BLaER1 treated with 17β-estradiol and CSF1 and Interleukin-3, amounts not matched to agents 10 nM and 100 nM (cell line): Measurements from ENCODE around the gene AFF3.

Experiments used
- H3K27ac ChIP-seq, 11 experiments: shearing (Covaris generic); formaldehyde crosslinking; 2 replicates each; pipeline ENCODE4 v1.8.1; 2022
- H3K27me3 ChIP-seq, 11 experiments: shearing (Covaris generic); formaldehyde crosslinking; 2 replicates each; pipeline ENCODE4 v1.8.1; 2022
- H3K36me3 ChIP-seq, 11 experiments: shearing (Covaris generic); formaldehyde crosslinking; 2 replicates each; pipeline ENCODE4 v1.8.1; 2022
- H3K4me1 ChIP-seq, 10 experiments: shearing (Covaris generic); formaldehyde crosslinking; 2 replicates each; pipeline ENCODE4 v1.8.1; 2022
- H3K4me2 ChIP-seq, 11 experiments: shearing (Covaris generic); formaldehyde crosslinking; 2 replicates each; pipeline ENCODE4 v1.8.1; 2022
- H3K4me3 ChIP-seq, 10 experiments: shearing (Covaris generic); formaldehyde crosslinking; 2 replicates each; pipeline ENCODE4 v1.8.1; 2022
- H3K9ac ChIP-seq, 11 experiments: shearing (Covaris generic); formaldehyde crosslinking; 2 replicates each; pipeline ENCODE4 v1.8.1; 2022
- H3K9me3 ChIP-seq, 11 experiments: shearing (Covaris generic); formaldehyde crosslinking; replicated peaks in 1 of 11; 2 replicates each; pipeline ENCODE4 v1.8.1; 2022
- H4K20me1 ChIP-seq, 11 experiments: shearing (Covaris generic); formaldehyde crosslinking; 2 replicates each; pipeline ENCODE4 v1.8.1; 2022
- Cebpa-rat ChIP-seq, 11 experiments: shearing (Covaris generic); IDR thresholded peaks; 2 replicates each; pipeline ENCODE4 v1.8.1; 2022

Gene AFF3

GRCh38 chr2:99652862-99653261 lies 489.5 kb downstream of the AFF3 start:
- H3K4me3 ChIP-seq: no peak overlapping the region
- no peak overlapping the region for H3K27ac ChIP-seq
- H3K27me3 ChIP-seq: no peaks in the 10 kb centered on the region
- H3K4me1 ChIP-seq: peaks cover 5 to 36% (median 14%) of the 10 kb centered on the region in 10 experiments; a peak in 19 of 20 replicates
- no peak overlapping the region for H3K9ac ChIP-seq
- no peaks in the 10 kb centered on the region for H4K20me1 ChIP-seq
- no peaks in the 10 kb centered on the region; a peak in 1 of 22 replicates for H3K9me3 ChIP-seq
- no peak for TF ChIP-seq Cebpa-rat (IDR thresholded peaks at IDR 0.05)
- peaks cover 0 to 20% (median 0%) of the 10 kb centered on the region in 11 experiments; a peak in 2 of 22 replicates for H3K36me3 ChIP-seq
- peak overlapping the region in 6 of 11 experiments; percentile 31 to 76 (median 66); a peak in 9 of 22 replicates for H3K4me2 ChIP-seq

- Histone ChIP-seq H3K9ac (peak overlapping the region in 1 of 11 experiments; percentile 19; a peak in 1 of 22 replicates), H4K20me1 (no peaks in the 10 kb centered on the region), H3K27ac (no peak overlapping the region), H3K4me3 (no peak overlapping the region), H3K36me3 (peaks cover 0 to 22% (median 3%) of the 10 kb centered on the region in 11 experiments; a peak in 6 of 22 replicates), H3K4me1 (peaks cover 5 to 37% (median 14%) of the 10 kb centered on the region in 10 experiments; a peak in 19 of 20 replicates), H3K4me2 (peak overlapping the region in 9 of 11 experiments; percentile 21 to 76 (median 65); a peak in 16 of 22 replicates), H3K27me3 (no peaks in the 10 kb centered on the region), H3K9me3 (peaks cover 0 to 5% (median 3%) of the 10 kb centered on the region in 11 experiments; a peak in 8 of 22 replicates)
- TF ChIP-seq Cebpa-rat (IDR thresholded peaks at IDR 0.05): no peak
These were observed 490.3 kb downstream of the AFF3 start for GRCh38 chr2:99651930-99652670.

GRCh38 chr2:99648906-99649789 lies 493.2 kb downstream of the AFF3 start:
- no peaks in the 10 kb centered on the region for H3K27me3 ChIP-seq
- H3K9me3 ChIP-seq: peaks cover 0 to 6% (median 5%) of the 10 kb centered on the region in 11 experiments; a peak in 8 of 22 replicates
- H3K4me2 ChIP-seq: 0 out of 22 replicates have a peak overlapping the region, but pooled peaks of 3 of the 11 experiments have one; percentile 4 to 55 (median 36)
- no peak overlapping the region for H3K9ac ChIP-seq
- TF ChIP-seq Cebpa-rat (IDR thresholded peaks at IDR 0.05): no peak
- H3K4me3 ChIP-seq: no peak overlapping the region
- H3K27ac ChIP-seq: no peak overlapping the region
- no peaks in the 10 kb centered on the region for H4K20me1 ChIP-seq
- H3K4me1 ChIP-seq: peaks cover 5 to 37% (median 14%) of the 10 kb centered on the region in 10 experiments; a peak in 19 of 20 replicates
- H3K36me3 ChIP-seq: peaks cover 0 to 32% (median 5%) of the 10 kb centered on the region in 11 experiments; a peak in 7 of 22 replicates

GRCh38 chr2:99648178-99648844 lies 494.1 kb downstream of the AFF3 start:
- H4K20me1 ChIP-seq: no peaks in the 10 kb centered on the region
- H3K27me3 ChIP-seq: no peaks in the 10 kb centered on the region
- peaks cover 5 to 37% (median 14%) of the 10 kb centered on the region in 10 experiments; a peak in 19 of 20 replicates for H3K4me1 ChIP-seq
- no peak for TF ChIP-seq Cebpa-rat (IDR thresholded peaks at IDR 0.05)
- H3K4me3 ChIP-seq: no peak overlapping the region
- H3K27ac ChIP-seq: peak overlapping the region in 1 of 11 experiments; percentile 18; a peak in 1 of 22 replicates
- H3K36me3 ChIP-seq: peaks cover 0 to 29% (median 5%) of the 10 kb centered on the region in 11 experiments; a peak in 7 of 22 replicates
- peaks cover 0 to 6% (median 5%) of the 10 kb centered on the region in 11 experiments; a peak in 7 of 22 replicates for H3K9me3 ChIP-seq
- no peak overlapping the region for H3K9ac ChIP-seq
- peak overlapping the region in 3 of 11 experiments; percentile 4 to 55 (median 36); a peak in 3 of 22 replicates for H3K4me2 ChIP-seq

- no peak overlapping the region for H3K9ac ChIP-seq
- peaks cover 0 to 15% (median 0%) of the 10 kb centered on the region in 10 experiments; a peak in 7 of 20 replicates for H3K4me1 ChIP-seq
- no peaks in the 10 kb centered on the region for H4K20me1 ChIP-seq
- H3K27me3 ChIP-seq: no peaks in the 10 kb centered on the region
- peaks cover 0 to 6% (median 5%) of the 10 kb centered on the region in 11 experiments; a peak in 7 of 22 replicates for H3K9me3 ChIP-seq
- no peak overlapping the region for H3K27ac ChIP-seq
- H3K4me2 ChIP-seq: no peak overlapping the region
- no peak for TF ChIP-seq Cebpa-rat (IDR thresholded peaks at IDR 0.05)
- H3K36me3 ChIP-seq: peaks cover 0 to 28% (median 5%) of the 10 kb centered on the region in 11 experiments; a peak in 7 of 22 replicates
- H3K4me3 ChIP-seq: no peak overlapping the region
These were observed 496.4 kb downstream of the AFF3 start for GRCh38 chr2:99645960-99646359.

GRCh38 chr2:99644419-99644787 lies 498.0 kb downstream of the AFF3 start:
- Histone ChIP-seq H4K20me1 (no peaks in the 10 kb centered on the region), H3K9ac (no peak overlapping the region), H3K4me1 (peaks cover 5 to 15% (median 9%) of the 10 kb centered on the region in 10 experiments; a peak in 19 of 20 replicates), H3K4me2 (no peak overlapping the region), H3K27ac (no peak overlapping the region), H3K4me3 (no peak overlapping the region), H3K9me3 (peaks cover 0 to 6% (median 5%) of the 10 kb centered on the region in 11 experiments; a peak in 7 of 22 replicates), H3K27me3 (no peaks in the 10 kb centered on the region), H3K36me3 (peaks cover 0 to 28% (median 5%) of the 10 kb centered on the region in 11 experiments; a peak in 7 of 22 replicates)
- no peak for TF ChIP-seq Cebpa-rat (IDR thresholded peaks at IDR 0.05)

- Histone ChIP-seq H3K36me3 (peaks cover 0 to 26% (median 5%) of the 10 kb centered on the region in 11 experiments; a peak in 7 of 22 replicates), H3K4me3 (no peak overlapping the region), H3K9me3 (peaks cover 0 to 6% (median 5%) of the 10 kb centered on the region in 11 experiments; a peak in 7 of 22 replicates), H3K4me2 (no peak overlapping the region), H3K27me3 (no peaks in the 10 kb centered on the region), H3K27ac (no peak overlapping the region), H4K20me1 (no peaks in the 10 kb centered on the region), H3K9ac (no peak overlapping the region), H3K4me1 (peaks cover 10 to 17% (median 13%) of the 10 kb centered on the region in 10 experiments)
- no peak for TF ChIP-seq Cebpa-rat (IDR thresholded peaks at IDR 0.05)
These were observed 498.5 kb downstream of the AFF3 start for GRCh38 chr2:99643787-99644418.
